SK-N-SH treated with all-trans-retinoic acid at 6 μM for 48 hours (cell line): ENCODE results near the gene ROBO1.
A peak's percentile ranks its signal among the peaks of the same experiment; 100 is the strongest.

Experiments
- ATAC-seq: fragments of 200-7000 bp; cut with Tn5 transposase; 3 replicates; pipeline ENCODE4 v1.9.1; 2020; ENCODE audit warnings: mild to moderate bottlenecking, moderate library complexity
- ARNTL ChIP-seq: fragments of 450-650 bp; formaldehyde crosslinking; IDR thresholded peaks from 2 replicates; pipeline ENCODE4 v1.5.0; 2020; ENCODE audit warnings: low read depth, mild to moderate bottlenecking, moderate library complexity, borderline replicate concordance
- BACH2 ChIP-seq: fragments of 250-450 bp; sonication (Bioruptor Pico); IDR thresholded peaks from 2 replicates; pipeline ENCODE4 v1.9.0; 2021; ENCODE audit warnings: mild to moderate bottlenecking, borderline replicate concordance
- CSDC2 ChIP-seq: fragments of 250-450 bp; sonication (Bioruptor Pico); IDR thresholded peaks from 2 replicates; pipeline ENCODE4 v1.5.0; 2020; ENCODE audit warnings: mild to moderate bottlenecking, moderate library complexity
- ESRRG ChIP-seq: fragments of 250-450 bp; sonication (Bioruptor Pico); IDR thresholded peaks from 2 replicates; pipeline ENCODE4 v1.6.1; 2021; ENCODE audit warnings: mild to moderate bottlenecking
- GLIS3 ChIP-seq: fragments of 250-450 bp; sonication (Bioruptor Pico); IDR thresholded peaks from 2 replicates; pipeline ENCODE4 v1.5.0; 2020; ENCODE audit warnings: mild to moderate bottlenecking, moderate library complexity
- ISL1 ChIP-seq: fragments of 250-450 bp; sonication (Bioruptor Pico); IDR thresholded peaks from 2 replicates; pipeline ENCODE4 v2.1.2; 2022; ENCODE audit warnings: mild to moderate bottlenecking, moderate library complexity
- OSR1 ChIP-seq: fragments of 250-450 bp; sonication (Bioruptor Pico); IDR thresholded peaks from 2 replicates; pipeline ENCODE4 v1.8.0; 2022; ENCODE audit warnings: moderate library complexity, mild to moderate bottlenecking, inconsistent platforms
- PPARA ChIP-seq: fragments of 250-450 bp; sonication (Bioruptor Pico); IDR thresholded peaks from 2 replicates; pipeline ENCODE4 v1.5.0; 2020; ENCODE audit warnings: mild to moderate bottlenecking, borderline replicate concordance
- RARB ChIP-seq: fragments of 250-450 bp; sonication (Bioruptor Pico); IDR thresholded peaks from 2 replicates; pipeline ENCODE4 v1.8.0; 2021; ENCODE audit warnings: mild to moderate bottlenecking, moderate library complexity
- TCF4 ChIP-seq: fragments of 250-450 bp; sonication (Bioruptor Pico); IDR thresholded peaks from 2 replicates; pipeline ENCODE4 v1.8.0; 2021; ENCODE audit warnings: mild to moderate bottlenecking, moderate library complexity, borderline replicate concordance
- TOX ChIP-seq: fragments of 250-450 bp; sonication (Bioruptor Pico); IDR thresholded peaks from 2 replicates; pipeline ENCODE4 v1.8.0; 2021; ENCODE audit warnings: mild to moderate bottlenecking, moderate library complexity, borderline replicate concordance
- ZC3H10 ChIP-seq: fragments of 250-450 bp; sonication (Bioruptor Pico); IDR thresholded peaks from 2 replicates; pipeline ENCODE4 v1.5.1; 2021; ENCODE audit warnings: mild to moderate bottlenecking, moderate library complexity
- ZFP3 ChIP-seq: fragments of 250-450 bp; sonication (Bioruptor Pico); IDR thresholded peaks from 2 replicates; pipeline ENCODE4 v1.5.0; 2020; ENCODE audit warnings: mild to moderate bottlenecking, moderate library complexity
- ZFP30 ChIP-seq: fragments of 450-650 bp; formaldehyde crosslinking; IDR thresholded peaks from 2 replicates; pipeline ENCODE4 v1.5.0; 2022; ENCODE audit warnings: mild to moderate bottlenecking, moderate library complexity
- ZNF565 ChIP-seq: fragments of 450-650 bp; formaldehyde crosslinking; conservative IDR thresholded peaks from 2 replicates; pipeline ENCODE4 v1.5.0; 2020; ENCODE audit warnings: low read depth, mild to moderate bottlenecking, moderate library complexity
- ZNF70 ChIP-seq: fragments of 450-650 bp; formaldehyde crosslinking; IDR thresholded peaks from 2 replicates; pipeline ENCODE4 v1.5.0; 2020; ENCODE audit warnings: mild to moderate bottlenecking, moderate library complexity
- ZNF8 ChIP-seq: fragments of 450-650 bp; formaldehyde crosslinking; IDR thresholded peaks from 2 replicates; pipeline ENCODE4 v1.5.0; 2020; ENCODE audit warnings: mild to moderate bottlenecking, moderate library complexity
- TF ChIP-seq, protein P1 (sequence below): fragments of 250-450 bp; sonication (Bioruptor Pico); IDR thresholded peaks from 2 replicates; pipeline ENCODE4 v1.8.0; 2021; ENCODE audit warnings: low read depth, mild to moderate bottlenecking, moderate library complexity, borderline replicate concordance
- TF ChIP-seq, protein P2 (sequence below): fragments of 250-450 bp; sonication (Bioruptor Pico); IDR thresholded peaks from 2 replicates; pipeline ENCODE4 v1.5.0; 2020; ENCODE audit warnings: mild to moderate bottlenecking, moderate library complexity
- TF ChIP-seq, protein P3 (sequence below): fragments of 250-450 bp; sonication (Bioruptor Pico); IDR thresholded peaks from 2 replicates; pipeline ENCODE4 v1.5.1; 2021; ENCODE audit warnings: mild to moderate bottlenecking, moderate library complexity
- TF ChIP-seq, protein P4 (sequence below): fragments of 250-450 bp; sonication (Bioruptor Pico); IDR thresholded peaks from 2 replicates; pipeline ENCODE4 v1.5.1; 2020; ENCODE audit warnings: low read depth, mild to moderate bottlenecking, moderate library complexity

The ROBO1 gene

DNA sequence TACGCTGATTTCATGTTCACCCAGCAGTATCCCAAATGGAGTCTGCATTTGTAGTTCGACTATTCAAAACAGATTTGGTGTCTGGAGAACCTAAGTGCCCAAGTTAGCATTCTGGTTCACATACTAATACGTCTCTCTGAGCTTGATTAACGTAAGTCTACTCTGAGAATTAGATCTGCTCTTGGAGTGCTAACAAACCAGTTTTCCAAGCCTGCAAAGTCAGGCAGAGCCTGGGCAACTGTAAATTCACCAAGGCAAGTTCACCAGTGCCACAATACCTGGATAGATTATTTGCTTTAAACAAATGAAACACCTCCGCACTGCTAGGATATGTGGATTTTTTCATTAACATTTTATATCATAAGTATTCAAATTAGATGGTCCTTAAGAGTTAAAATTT is 912.6 kb downstream of the ROBO1 start:
- no peak for ATAC-seq
- TF ChIP-seq ISL1 (CRISPR knock-in tag) (no peak), GLIS3 (no peak), TCF4 (CRISPR knock-in tag) (no peak), OSR1 (CRISPR knock-in tag) (no peak), ZNF565 (no peak), ZFP30 (CRISPR knock-in tag) (no peak), RARB (CRISPR knock-in tag) (no peak)

DNA sequence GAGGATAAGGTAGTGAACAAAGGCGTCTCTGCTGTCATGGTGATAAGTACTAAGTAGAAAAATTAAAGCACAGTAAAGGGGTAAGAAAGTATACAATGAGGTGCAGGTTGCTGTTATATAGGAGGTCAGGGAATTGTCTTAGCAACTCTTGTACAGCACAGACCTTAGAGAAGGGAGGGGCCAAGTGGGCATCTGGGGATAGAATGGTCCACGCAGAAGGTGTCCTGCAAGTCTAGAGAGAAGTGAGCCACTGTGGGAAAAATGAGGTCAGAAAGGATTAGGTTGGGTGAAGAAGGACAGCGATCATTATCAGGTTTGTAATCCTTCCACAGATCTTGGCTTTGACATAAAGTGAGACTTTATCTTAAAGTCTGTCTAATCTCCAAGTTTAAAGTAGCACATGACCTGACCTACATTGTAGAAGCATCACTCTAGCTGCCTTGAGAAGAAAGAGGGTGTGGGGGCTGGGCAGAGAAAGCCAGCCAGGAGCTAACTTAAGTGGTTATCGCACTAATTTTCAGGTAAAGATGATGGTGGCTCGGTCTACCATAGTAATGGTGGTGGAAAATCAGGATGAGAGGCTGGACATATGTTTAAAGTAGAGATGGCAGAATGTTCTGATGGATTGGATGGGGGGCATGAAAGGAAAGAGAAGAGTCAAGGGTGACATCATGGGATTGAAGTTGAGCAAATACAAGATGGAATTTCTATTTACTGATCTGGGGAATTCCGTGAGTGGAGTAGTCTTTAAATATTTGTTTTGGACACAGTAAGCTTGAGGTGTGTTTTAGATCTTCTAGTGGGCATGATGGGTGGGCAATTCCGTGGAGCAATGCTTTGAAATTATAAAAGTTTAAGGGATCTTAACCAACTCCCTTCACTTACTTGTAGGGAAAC is 919.2 kb downstream of the ROBO1 start:
- ATAC-seq: no peak
- TF ChIP-seq PPARA (CRISPR knock-in tag): no peak
- no peak for TF ChIP-seq ZC3H10 (CRISPR knock-in tag)
- TF ChIP-seq ZFP3: no peak

DNA sequence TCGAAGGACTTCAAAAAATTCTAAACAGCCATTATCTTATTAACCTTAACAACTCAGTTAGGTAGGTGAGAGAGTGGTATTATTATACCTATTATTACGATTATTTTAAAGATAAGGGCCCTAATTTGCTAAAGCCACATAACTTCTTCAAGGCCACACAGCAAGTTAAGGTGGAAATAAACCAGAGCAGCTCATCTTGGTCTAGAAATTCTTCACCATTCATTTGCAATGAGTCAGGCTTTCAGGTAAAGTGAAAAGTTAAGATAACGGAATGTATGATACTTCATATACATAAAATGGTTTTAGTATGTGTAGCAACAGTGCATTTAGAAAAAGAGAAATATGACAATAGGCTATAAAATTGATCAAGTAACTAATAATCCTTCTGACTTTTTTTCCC is 920.2 kb downstream of the ROBO1 start:
- no peak for ATAC-seq
- TF ChIP-seq ZFP30 (CRISPR knock-in tag) (no peak), OSR1 (CRISPR knock-in tag) (no peak), ZNF70 (CRISPR knock-in tag) (no peak), GLIS3 (no peak), CSDC2 (CRISPR knock-in tag) (no peak), PPARA (CRISPR knock-in tag) (no peak), ESRRG (CRISPR knock-in tag) (no peak), TOX (CRISPR knock-in tag) (no peak), ARNTL (no peak), ZNF8 (no peak), RARB (CRISPR knock-in tag) (no peak), ZFP3 (no peak), BACH2 (CRISPR knock-in tag) (no peak), ZNF565 (no peak)
- TF ChIP-seq, protein P1, sequence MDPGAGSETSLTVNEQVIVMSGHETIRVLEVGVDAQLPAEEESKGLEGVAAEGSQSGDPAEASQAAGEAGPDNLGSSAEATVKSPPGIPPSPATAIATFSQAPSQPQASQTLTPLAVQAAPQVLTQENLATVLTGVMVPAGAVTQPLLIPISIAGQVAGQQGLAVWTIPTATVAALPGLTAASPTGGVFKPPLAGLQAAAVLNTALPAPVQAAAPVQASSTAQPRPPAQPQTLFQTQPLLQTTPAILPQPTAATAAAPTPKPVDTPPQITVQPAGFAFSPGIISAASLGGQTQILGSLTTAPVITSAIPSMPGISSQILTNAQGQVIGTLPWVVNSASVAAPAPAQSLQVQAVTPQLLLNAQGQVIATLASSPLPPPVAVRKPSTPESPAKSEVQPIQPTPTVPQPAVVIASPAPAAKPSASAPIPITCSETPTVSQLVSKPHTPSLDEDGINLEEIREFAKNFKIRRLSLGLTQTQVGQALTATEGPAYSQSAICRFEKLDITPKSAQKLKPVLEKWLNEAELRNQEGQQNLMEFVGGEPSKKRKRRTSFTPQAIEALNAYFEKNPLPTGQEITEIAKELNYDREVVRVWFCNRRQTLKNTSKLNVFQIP (CRISPR knock-in tag): no peak
- TF ChIP-seq, protein P2, sequence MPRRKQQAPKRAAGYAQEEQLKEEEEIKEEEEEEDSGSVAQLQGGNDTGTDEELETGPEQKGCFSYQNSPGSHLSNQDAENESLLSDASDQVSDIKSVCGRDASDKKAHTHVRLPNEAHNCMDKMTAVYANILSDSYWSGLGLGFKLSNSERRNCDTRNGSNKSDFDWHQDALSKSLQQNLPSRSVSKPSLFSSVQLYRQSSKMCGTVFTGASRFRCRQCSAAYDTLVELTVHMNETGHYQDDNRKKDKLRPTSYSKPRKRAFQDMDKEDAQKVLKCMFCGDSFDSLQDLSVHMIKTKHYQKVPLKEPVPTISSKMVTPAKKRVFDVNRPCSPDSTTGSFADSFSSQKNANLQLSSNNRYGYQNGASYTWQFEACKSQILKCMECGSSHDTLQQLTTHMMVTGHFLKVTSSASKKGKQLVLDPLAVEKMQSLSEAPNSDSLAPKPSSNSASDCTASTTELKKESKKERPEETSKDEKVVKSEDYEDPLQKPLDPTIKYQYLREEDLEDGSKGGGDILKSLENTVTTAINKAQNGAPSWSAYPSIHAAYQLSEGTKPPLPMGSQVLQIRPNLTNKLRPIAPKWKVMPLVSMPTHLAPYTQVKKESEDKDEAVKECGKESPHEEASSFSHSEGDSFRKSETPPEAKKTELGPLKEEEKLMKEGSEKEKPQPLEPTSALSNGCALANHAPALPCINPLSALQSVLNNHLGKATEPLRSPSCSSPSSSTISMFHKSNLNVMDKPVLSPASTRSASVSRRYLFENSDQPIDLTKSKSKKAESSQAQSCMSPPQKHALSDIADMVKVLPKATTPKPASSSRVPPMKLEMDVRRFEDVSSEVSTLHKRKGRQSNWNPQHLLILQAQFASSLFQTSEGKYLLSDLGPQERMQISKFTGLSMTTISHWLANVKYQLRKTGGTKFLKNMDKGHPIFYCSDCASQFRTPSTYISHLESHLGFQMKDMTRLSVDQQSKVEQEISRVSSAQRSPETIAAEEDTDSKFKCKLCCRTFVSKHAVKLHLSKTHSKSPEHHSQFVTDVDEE (CRISPR knock-in tag): no peak

DNA sequence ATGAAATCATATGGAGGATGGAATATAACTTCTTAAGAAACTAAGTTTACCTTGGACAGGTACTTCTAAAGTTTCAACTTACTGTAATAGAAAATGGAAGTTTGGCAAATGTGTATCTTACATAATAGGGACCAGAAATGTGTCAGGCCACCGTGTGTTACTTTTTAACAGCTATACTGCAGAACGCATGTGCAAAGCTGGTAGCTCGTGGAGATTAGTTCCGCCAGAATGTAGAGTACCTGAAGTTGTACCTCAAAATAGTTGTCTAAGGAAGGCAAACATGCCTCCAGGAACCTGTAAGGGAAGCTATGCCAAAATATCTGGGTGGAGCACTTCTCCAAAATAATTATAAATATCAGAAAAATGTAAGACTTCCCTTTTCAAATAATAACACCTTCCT is 920.6 kb downstream of the ROBO1 start:
- ATAC-seq: peak; percentile 28; the same call in 2 of the 3 replicates
- TF ChIP-seq ESRRG (CRISPR knock-in tag): no peak

DNA sequence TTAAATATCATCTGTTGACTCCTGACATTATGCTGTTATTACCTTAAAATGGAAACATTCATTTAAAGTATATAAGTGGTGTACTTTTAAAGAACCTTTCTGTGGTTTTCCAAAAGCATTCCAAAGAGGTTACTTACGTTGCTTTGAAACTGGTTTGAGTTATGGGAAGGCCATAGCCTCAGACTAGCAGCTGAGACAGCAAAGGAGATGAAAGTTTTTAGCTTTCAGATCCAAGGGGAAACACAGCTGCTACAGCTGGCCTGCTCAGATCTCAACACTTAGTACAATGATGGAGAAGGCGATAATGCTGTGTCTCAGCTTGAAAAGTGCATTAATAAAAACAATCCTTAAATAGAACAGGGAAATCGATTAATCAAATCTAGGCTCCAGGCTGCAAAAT is 921.1 kb downstream of the ROBO1 start:
- peak; percentile 96 for ATAC-seq
- TF ChIP-seq ISL1 (CRISPR knock-in tag): peak; percentile 67
- TF ChIP-seq, protein P3, sequence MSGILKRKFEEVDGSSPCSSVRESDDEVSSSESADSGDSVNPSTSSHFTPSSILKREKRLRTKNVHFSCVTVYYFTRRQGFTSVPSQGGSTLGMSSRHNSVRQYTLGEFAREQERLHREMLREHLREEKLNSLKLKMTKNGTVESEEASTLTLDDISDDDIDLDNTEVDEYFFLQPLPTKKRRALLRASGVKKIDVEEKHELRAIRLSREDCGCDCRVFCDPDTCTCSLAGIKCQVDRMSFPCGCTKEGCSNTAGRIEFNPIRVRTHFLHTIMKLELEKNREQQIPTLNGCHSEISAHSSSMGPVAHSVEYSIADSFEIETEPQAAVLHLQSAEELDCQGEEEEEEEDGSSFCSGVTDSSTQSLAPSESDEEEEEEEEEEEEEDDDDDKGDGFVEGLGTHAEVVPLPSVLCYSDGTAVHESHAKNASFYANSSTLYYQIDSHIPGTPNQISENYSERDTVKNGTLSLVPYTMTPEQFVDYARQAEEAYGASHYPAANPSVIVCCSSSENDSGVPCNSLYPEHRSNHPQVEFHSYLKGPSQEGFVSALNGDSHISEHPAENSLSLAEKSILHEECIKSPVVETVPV: no peak

DNA sequence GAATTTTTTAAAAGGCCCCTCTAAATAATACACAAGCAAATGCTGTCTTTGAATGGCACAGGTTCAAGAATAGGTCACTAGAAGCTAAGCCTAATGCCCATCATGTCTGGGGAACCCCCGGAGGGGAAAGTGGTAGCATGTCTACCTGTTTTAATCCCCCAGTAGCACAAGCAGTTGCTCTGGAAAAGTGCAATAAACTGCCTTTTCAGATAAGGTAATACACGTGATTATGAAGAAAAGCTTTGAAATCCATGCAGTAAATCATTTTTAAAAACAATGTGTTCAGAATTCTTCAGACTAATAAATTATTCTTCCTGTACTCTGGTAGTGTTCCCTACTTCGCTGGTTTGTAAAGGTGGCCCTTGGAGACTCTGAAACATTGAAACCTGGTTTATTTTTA is 922.2 kb downstream of the ROBO1 start:
- ATAC-seq: no peak

More for the DNA sequence above, 922.2 kb downstream of the ROBO1 start:
- TF ChIP-seq OSR1 (CRISPR knock-in tag) (no peak), BACH2 (CRISPR knock-in tag) (no peak), PPARA (CRISPR knock-in tag) (no peak), ZNF70 (CRISPR knock-in tag) (no peak), RARB (CRISPR knock-in tag) (no peak)
- TF ChIP-seq, protein P4, sequence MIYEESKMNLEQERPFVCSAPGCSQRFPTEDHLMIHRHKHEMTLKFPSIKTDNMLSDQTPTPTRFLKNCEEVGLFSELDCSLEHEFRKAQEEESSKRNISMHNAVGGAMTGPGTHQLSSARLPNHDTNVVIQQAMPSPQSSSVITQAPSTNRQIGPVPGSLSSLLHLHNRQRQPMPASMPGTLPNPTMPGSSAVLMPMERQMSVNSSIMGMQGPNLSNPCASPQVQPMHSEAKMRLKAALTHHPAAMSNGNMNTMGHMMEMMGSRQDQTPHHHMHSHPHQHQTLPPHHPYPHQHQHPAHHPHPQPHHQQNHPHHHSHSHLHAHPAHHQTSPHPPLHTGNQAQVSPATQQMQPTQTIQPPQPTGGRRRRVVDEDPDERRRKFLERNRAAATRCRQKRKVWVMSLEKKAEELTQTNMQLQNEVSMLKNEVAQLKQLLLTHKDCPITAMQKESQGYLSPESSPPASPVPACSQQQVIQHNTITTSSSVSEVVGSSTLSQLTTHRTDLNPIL (CRISPR knock-in tag): no peak
- TF ChIP-seq, protein P3: no peak
